ENCODE results near the gene PEAR1. TPM values are rescaled to one million over a fixed set of nuclear protein-coding genes. Genes with fewer than 3 reads are reported as not detected.

The PEAR1 gene
- polyA plus RNA-seq, 2 of the 4 experiments (the other 2 are of a cell fraction) = 1.7 to 5.0 TPM

DNA sequence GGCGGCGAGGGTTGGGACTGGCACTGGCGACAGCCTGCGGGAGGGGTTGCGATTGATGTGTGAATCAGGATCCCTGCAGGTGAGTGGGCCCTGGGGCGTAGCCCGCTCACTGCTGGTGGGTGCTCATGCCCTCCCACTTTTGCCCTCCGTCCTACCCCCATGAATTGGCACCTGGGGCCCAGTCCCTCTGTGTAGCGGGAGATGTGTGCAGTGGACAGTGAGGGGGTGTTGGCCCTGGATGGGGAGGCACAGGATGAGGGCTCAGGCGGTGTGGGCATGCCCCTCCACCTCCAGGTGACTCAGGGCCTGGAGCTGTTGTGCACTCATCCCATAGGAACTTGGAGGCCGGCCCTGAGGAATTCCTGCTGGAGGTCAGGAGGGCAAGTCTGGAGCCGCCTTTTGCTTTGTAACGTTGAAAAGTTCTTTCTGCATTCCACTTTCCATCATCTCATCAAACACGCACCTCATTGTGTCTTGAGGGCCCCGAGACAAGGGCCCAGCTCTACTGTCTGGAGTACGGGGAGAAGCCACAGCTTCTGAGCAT, 3.0 kb downstream of the PEAR1 start:
- TF ChIP-seq, protein P1, sequence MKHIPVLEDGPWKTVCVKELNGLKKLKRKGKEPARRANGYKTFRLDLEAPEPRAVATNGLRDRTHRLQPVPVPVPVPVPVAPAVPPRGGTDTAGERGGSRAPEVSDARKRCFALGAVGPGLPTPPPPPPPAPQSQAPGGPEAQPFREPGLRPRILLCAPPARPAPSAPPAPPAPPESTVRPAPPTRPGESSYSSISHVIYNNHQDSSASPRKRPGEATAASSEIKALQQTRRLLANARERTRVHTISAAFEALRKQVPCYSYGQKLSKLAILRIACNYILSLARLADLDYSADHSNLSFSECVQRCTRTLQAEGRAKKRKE (CRISPR knock-in tag; IDR thresholded peaks at IDR 0.05; ENCODE audit: low read depth) = no peak
- TF ChIP-seq JUNB (IDR thresholded peaks at IDR 0.05) = peak; percentile 63
- no peak for TF ChIP-seq KDM5A (IDR thresholded peaks at IDR 0.05)
- peak; percentile 63; the same call in 1 of the 2 replicates for TF ChIP-seq FOSL2 (IDR thresholded peaks at IDR 0.05)
- TF ChIP-seq FOSL2 (CRISPR knock-in tag; IDR thresholded peaks at IDR 0.05) = peak; percentile 92
- no peak for TF ChIP-seq ZNF302 (CRISPR knock-in tag; IDR thresholded peaks at IDR 0.05)
- TF ChIP-seq EP300 (IDR thresholded peaks at IDR 0.05) = peak in 1 of 2 experiments; percentile 50; a peak in 2 of 5 replicates
- TF ChIP-seq GATA3 (IDR thresholded peaks at IDR 0.05; ENCODE audit: borderline replicate concordance) = peak; percentile 66; the same call in 1 of the 2 replicates
- TF ChIP-seq, protein P2, sequence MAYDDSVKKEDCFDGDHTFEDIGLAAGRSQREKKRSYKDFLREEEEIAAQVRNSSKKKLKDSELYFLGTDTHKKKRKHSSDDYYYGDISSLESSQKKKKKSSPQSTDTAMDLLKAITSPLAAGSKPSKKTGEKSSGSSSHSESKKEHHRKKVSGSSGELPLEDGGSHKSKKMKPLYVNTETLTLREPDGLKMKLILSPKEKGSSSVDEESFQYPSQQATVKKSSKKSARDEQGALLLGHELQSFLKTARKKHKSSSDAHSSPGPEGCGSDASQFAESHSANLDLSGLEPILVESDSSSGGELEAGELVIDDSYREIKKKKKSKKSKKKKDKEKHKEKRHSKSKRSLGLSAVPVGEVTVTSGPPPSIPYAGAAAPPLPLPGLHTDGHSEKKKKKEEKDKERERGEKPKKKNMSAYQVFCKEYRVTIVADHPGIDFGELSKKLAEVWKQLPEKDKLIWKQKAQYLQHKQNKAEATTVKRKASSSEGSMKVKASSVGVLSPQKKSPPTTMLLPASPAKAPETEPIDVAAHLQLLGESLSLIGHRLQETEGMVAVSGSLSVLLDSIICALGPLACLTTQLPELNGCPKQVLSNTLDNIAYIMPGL (CRISPR knock-in tag; IDR thresholded peaks at IDR 0.05; ENCODE audit: borderline replicate concordance) = no peak
- 0 out of 2 replicates have a peak, but pooled peaks have one; percentile 11 for TF ChIP-seq HOXB13 (CRISPR knock-in tag; IDR thresholded peaks at IDR 0.05; ENCODE audit: low read depth)
- no peak for TF ChIP-seq MYC (IDR thresholded peaks at IDR 0.05; ENCODE audit: borderline replicate concordance, low read length)
- TF ChIP-seq, protein P3, sequence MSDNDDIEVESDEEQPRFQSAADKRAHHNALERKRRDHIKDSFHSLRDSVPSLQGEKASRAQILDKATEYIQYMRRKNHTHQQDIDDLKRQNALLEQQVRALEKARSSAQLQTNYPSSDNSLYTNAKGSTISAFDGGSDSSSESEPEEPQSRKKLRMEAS (IDR thresholded peaks at IDR 0.05) = peak; percentile 72
- peak; percentile 51 to 70; a peak in 4 of 5 replicates for TF ChIP-seq JUN (IDR thresholded peaks at IDR 0.05)
- TF ChIP-seq, protein P4, sequence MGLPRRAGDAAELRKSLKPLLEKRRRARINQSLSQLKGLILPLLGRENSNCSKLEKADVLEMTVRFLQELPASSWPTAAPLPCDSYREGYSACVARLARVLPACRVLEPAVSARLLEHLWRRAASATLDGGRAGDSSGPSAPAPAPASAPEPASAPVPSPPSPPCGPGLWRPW (IDR thresholded peaks at IDR 0.05) = no peak
- no peak for TF ChIP-seq NPAS2 (CRISPR knock-in tag; IDR thresholded peaks at IDR 0.05; ENCODE audit: borderline replicate concordance)
- TF ChIP-seq, protein P5, sequence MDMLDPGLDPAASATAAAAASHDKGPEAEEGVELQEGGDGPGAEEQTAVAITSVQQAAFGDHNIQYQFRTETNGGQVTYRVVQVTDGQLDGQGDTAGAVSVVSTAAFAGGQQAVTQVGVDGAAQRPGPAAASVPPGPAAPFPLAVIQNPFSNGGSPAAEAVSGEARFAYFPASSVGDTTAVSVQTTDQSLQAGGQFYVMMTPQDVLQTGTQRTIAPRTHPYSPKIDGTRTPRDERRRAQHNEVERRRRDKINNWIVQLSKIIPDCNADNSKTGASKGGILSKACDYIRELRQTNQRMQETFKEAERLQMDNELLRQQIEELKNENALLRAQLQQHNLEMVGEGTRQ (IDR thresholded peaks at IDR 0.05) = 0 out of 2 replicates have a peak, but pooled peaks have one; percentile 15
- ChIA-PET CTCF (interaction anchor here (1.0 to 8.6 kb wide), 6 partner anchors 11 to 58 kb away, joined by 3 to 84 read pairs (median 6); partner anchors contain the start of gene LRRC71), POLR2A (interaction anchor here (0.8 to 1.4 kb wide), 5 partner anchors 14 to 168 kb away, joined by 3 to 4 read pairs (median 3); partner anchors contain the start of genes ISG20L2 and METTL25B)
- no peaks in the 10 kb centered on the region for H3K9me3 ChIP-seq
- peak overlapping the region; percentile 1; the same call in 1 of the 3 replicates for H3K4me3 ChIP-seq
- WGBS (ENCODE audit: missing lambda C conversion rate) = 11% methylated on average over 16 of the region's 16 CpGs
- FAIRE-seq (no peak), ATAC-seq (peak; percentile 76 to 83), DNase-seq (ENCODE audit: low read depth in 1 of 2, low spot score in 1 of 2) (peak; percentile 90 to 96)
- peak overlapping the region; percentile 88 to 93 for H3K27ac ChIP-seq
- H3K4me2 ChIP-seq = peak overlapping the region; percentile 86
- H3K4me1 ChIP-seq = peaks cover 72% of the 10 kb centered on the region

DNA sequence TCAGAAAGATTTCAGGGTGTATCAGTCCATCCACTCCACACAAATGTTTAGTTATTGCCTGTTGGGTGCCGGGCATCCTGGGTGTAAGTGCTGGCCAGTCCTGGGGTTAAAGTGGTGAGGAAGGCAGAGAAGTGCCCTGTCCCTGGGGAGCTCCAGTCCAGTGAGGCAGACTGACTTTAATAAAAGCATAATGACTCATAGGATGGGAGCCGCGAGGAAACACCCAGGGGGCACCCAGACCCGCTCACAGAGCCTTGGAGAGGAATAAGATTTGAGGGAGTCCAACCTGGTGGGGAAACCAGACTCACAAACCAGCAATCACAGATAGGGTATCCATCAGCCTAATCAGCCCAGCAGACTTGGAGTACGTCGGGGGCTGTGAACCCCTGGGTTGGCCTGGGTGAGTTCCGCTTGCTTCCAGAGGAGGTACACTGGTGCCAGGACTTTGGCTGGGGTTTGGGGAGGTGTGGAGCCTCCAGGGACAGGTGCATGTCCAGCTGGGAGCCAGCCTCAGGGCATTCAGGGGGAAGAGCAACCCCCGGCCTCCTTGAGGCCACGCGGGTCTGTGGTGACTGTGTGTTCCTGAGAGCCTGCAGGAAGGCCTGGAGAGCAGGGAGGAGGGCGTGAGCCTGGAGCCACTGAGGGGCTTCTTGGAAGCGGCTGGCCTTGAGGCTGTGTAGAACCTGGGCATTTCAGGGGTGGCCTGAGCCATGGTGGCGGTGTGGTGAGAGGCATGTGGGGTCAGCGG, 3.7 kb downstream of the PEAR1 start:
- ATAC-seq (peak; percentile 47 to 68), DNase-seq (ENCODE audit: low read depth in 1 of 2, low spot score in 1 of 2) (peak; percentile 63 to 75), FAIRE-seq (no peak)
- peak overlapping the region; percentile 88 to 93 for H3K27ac ChIP-seq
- ChIA-PET POLR2A (interaction anchor here (0.8 to 1.4 kb wide), 5 partner anchors 13 to 169 kb away, joined by 3 to 4 read pairs (median 3); partner anchors contain the start of genes ISG20L2 and METTL25B), CTCF (interaction anchor here (1.0 to 8.6 kb wide), 8 partner anchors 12 to 59 kb away, joined by 3 to 84 read pairs (median 11); partner anchors contain the start of genes INSRR, LRRC71 and NTRK1)
- H3K4me2 ChIP-seq = peak overlapping the region; percentile 86
- H3K4me3 ChIP-seq = peak overlapping the region; percentile 1
- WGBS (ENCODE audit: missing lambda C conversion rate) = 44% methylated on average over 14 of the region's 14 CpGs
- no peaks in the 10 kb centered on the region for H3K9me3 ChIP-seq
- peaks cover 70% of the 10 kb centered on the region for H3K4me1 ChIP-seq
- 0 out of 2 replicates have a peak, but pooled peaks have one; percentile 4 for TF ChIP-seq MYC (IDR thresholded peaks at IDR 0.05; ENCODE audit: borderline replicate concordance, low read length)
- TF ChIP-seq, protein P6, sequence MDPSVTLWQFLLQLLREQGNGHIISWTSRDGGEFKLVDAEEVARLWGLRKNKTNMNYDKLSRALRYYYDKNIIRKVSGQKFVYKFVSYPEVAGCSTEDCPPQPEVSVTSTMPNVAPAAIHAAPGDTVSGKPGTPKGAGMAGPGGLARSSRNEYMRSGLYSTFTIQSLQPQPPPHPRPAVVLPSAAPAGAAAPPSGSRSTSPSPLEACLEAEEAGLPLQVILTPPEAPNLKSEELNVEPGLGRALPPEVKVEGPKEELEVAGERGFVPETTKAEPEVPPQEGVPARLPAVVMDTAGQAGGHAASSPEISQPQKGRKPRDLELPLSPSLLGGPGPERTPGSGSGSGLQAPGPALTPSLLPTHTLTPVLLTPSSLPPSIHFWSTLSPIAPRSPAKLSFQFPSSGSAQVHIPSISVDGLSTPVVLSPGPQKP (IDR thresholded peaks at IDR 0.05; ENCODE audit: low read depth, low read length) = no peak
- no peak for TF ChIP-seq RFX5 (IDR thresholded peaks at IDR 0.05)
- no peak for TF ChIP-seq CEBPB (IDR thresholded peaks at IDR 0.05)
- no peak for TF ChIP-seq ZC3H11A (IDR thresholded peaks at IDR 0.05)
- no peak for TF ChIP-seq EHMT2 (IDR thresholded peaks at IDR 0.05; ENCODE audit: low read depth)
- TF ChIP-seq RAD21 (conservative IDR thresholded peaks at IDR 0.05 in 1 of 2, IDR thresholded peaks at IDR 0.05 in 1 of 2) = no peak
- TF ChIP-seq JUN (IDR thresholded peaks at IDR 0.05) = peak in 1 of 2 experiments; percentile 33; a peak in 2 of 5 replicates
- TF ChIP-seq HOXA7 (CRISPR knock-in tag; IDR thresholded peaks at IDR 0.05) = no peak
- TF ChIP-seq BHLHE40 (IDR thresholded peaks at IDR 0.05; ENCODE audit: low read depth, low read length) = no peak
- TF ChIP-seq POLR2AphosphoS2 (conservative IDR thresholded peaks at IDR 0.05; ENCODE audit: low read length) = no peak
- TF ChIP-seq CHD2 (IDR thresholded peaks at IDR 0.05; ENCODE audit: low read length, partially characterized antibody) = no peak
- TF ChIP-seq ZNF302 (CRISPR knock-in tag; IDR thresholded peaks at IDR 0.05) = no peak
- no peak for TF ChIP-seq RARB (CRISPR knock-in tag; IDR thresholded peaks at IDR 0.05)
- TF ChIP-seq NPAS2 (CRISPR knock-in tag; IDR thresholded peaks at IDR 0.05; ENCODE audit: borderline replicate concordance) = no peak
- TF ChIP-seq MAZ (IDR thresholded peaks at IDR 0.05; ENCODE audit: borderline replicate concordance, low read depth, low read length) = no peak
- no peak for TF ChIP-seq FOSB (CRISPR knock-in tag; IDR thresholded peaks at IDR 0.05)
- TF ChIP-seq, protein P3 (IDR thresholded peaks at IDR 0.05) = no peak; the same call in 1 of the 2 replicates

Measured in A549 (cell line).